NCI-H2196 treated with DMSO at 0.1 percent for 48 hours (cell line): ENCODE measurements around the gene SCFD2.

Source experiments
- DNase-seq: peaks from one replicate; lab custom pipeline; 2025; ENCODE audit not compliant: unreplicated experiment; lab: John Stamatoyannopoulos, UW

The SCFD2 gene

DNA sequence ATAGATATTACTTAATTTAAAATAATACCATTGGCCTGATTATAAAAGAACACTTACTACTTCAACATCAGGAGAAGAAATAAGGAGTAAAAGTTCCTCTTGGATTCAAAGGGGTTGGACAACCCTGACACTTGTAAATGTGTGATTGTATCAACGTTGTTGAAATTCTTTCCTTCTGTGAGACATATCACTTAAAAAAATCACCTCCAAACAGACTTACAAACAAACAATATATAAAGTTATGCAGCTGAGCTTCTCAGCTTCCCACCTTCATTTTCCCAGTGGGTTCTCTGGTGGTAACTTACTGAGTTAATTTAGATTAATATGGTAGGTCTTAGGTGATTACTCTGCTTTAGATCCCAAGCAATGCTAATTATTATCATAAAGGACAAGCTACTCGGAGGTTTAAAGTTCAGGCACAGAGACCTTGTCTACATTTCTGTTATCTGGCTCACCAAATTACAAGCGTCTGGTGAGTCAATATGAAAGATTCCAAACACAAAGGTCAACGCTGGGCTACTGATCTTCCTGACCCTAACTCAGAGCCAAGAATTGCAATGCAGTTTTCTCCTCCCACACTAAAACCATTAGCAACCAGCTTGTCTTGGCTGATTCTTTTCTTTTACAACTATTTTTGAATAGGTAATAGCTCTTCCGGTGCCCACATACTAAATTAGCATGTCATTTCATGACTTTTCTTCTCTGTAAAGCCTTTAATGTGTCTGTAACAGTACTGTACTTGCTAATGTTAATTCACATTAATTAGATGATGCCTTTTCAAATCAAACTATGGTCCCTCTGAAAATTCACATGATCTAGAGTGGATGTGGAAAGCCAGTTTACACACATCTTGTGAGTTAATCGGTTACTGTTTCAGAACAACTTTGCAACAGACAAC, 346.1 kb downstream of the SCFD2 start:
- DNase-seq = no peak

DNA sequence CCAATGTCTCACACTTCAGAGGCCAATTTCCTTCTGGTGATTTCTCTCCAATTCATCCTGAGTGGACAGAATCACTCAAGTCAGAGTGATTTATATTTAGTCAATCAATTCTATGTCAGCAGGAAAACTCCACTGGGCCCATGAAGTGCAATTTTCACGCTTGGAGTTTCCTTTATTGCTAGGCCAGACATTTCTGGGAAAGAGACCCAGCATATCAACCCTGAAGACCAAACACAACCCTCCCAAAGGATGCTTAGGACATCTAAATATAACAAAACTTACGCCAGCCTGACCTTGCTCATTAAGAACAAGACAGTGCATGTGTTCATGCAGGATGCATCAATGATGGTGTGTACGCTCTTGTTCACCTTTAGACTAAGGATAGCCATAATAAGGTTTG, 347.4 kb downstream of the SCFD2 start:
- no peak for DNase-seq

DNA sequence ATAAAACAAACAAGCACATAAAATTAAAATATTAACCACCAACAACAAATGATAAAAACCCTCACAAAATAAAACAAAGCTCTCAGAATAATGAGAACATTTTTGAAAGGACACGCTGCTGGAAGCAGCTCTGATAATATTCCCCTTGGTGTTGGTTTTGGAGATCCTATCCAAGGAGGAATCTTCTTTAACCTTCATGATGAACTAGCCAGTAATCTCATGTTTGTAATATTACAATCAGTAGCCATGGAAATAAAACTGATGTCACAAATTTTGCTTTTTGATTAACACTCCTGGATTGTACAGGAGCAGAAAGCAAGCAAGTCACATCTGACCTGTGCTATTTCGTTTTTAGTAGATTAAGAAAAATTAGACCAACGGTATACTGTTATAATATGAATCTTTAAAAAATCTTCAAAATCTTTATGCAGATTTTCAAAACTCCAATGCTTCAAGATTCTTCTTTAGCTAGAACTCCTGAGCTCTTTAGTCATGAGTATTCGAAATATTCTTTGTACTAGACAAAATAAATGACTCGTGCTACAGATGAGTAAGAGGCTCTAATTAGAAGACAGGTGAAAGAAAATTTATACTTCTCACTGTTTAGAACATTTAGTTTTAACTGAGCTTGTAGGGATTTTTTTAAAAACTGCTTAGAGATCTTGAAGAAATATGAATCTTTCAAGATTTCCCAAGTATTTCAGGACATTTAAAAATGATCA, 349.6 kb downstream of the SCFD2 start:
- DNase-seq = no peak

DNA sequence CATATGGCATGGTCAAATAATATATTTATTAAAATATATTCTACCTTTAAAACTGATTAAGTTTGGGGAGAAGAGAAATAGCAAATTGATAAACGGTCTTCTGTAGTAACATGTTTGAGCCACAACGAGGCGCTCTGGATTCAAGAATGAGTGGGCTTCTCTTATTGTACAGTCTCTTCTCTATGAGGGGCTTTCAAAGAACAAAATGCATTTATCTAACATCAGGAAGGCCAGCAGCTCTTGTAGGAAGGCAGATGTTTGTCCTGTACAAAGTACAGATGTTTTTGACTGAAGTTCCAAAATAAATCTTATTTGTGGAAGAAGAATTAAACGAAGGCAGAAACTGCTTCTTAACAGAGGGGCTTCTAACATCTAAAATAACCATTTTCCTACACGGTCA, 350.2 kb downstream of the SCFD2 start:
- DNase-seq = no peak

DNA sequence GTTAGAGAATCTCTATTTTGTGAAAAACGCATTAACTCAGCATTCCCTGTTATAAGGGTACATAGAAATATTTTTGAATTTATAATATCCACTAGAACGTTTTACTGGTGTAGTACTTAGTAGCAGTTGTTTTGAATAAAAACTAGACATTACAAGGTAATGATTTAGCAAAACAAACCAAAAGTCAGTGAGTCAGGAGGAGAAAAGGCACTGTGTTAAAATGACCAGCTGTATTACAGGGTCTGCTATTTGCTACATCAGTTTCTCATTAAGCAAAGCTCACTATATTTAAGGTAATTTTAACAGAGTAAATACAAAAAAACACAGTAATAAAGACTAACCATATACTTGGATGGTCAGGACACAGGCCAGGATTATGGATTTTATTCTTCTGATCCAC, 351.0 kb downstream of the SCFD2 start:
- no peak for DNase-seq

DNA sequence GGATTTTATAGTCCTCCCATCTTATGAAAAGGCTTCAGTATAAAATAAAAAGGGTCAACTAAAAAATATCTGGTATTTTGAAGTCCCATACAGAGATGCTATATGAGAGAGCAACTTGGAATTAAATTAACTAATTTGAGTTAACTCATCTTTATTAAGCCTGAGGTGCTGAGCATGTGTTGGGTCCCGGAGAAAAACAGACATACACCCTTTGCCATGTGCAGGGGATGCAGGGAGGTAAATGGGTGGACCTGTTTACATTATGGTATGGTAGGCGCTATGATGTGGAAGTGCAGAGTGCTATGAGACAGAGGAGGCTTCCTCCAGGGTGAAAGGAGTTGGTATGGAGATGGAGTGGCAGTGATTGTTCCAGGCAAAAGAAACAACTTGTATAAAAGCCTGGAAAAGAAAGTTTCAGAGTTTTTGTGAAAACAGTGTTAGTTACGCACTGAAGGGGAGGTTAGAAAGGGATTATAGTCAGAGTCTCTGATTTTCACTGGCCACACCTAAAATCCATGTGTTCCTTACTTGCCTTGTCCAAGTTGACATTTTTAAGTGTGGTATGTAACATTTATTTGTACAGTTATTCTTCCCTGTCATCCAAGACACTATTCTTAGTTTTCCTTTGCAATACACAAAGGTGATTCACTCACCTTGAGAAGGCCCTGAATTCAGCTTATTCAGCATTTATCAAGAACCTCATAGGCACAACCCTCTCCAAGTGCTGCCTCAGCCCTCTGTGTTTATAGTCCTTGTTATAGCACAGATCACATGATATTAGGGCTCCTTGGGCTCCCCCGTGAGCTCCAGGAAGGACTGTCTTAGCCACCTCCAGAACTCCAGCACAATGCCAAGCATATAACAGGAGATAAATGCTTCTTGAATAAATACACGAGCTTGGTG, 351.7 kb downstream of the SCFD2 start:
- DNase-seq = no peak

DNA sequence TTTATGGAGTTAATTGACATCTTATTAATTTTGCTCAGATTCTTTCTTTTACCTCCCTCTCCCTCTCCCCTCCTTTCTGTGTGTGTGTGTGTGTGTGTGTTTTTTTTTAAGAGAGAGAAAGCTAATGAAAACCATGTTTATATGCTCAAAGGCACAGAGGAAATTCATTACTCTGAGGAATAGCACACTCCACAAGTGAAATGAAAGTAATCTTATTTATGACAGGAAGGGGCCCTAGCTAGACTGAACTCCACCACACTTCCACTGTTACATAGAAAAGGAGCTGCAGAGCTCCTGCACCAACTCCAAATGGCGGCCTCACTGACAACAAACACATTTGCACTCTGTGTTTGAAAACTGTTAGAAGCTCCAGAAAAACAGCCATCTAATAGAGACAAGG, 353.1 kb downstream of the SCFD2 start:
- no peak for DNase-seq

DNA sequence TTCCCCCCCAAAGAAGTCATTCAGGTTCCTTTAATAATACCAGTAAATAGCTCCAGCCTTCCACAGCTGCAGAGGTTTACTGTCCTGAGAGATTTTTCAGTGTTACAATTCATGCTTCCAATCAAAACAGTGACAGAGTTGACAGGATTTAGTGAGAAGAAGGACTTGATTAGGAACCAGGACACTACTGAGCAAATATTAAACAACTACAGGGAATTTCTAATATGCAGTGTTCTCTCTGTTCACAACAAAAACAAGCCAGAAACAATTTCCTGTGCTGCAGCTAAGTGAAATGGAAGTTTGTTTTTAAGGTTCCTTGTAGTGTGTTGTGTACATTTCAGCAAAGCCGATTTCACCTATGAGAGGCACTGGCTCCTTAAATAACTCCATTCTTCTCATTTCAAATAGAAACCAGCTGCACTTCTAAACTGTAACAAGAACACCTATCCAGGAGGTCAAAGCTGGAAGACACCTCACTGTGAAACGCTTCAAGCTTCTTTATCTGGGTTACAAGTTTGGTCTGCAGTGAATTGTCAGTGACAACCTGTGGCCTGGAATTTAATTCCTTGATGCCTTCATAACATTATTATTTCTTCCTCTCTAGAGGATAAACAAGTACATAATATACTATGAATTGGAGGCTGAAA, 354.5 kb downstream of the SCFD2 start:
- no peak for DNase-seq

DNA sequence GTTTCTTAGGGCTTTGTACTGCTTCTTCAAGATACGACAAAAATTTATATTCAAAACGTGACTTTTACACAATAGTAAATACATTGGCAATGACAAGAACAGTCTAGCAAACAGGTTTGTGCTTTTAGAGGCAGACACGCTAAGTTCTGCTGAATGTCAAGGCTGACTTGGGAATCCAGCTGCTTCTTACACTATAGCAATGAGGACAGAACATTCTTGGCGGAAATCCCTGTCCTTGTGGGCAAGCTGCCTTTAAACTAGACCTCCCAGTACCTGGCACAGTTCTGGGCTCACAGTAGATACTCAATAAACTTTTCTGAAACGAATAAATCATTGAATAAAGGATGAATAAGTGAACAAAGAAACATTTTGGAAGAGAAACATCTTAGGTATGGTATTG, 355.5 kb downstream of the SCFD2 start:
- no peak for DNase-seq

DNA sequence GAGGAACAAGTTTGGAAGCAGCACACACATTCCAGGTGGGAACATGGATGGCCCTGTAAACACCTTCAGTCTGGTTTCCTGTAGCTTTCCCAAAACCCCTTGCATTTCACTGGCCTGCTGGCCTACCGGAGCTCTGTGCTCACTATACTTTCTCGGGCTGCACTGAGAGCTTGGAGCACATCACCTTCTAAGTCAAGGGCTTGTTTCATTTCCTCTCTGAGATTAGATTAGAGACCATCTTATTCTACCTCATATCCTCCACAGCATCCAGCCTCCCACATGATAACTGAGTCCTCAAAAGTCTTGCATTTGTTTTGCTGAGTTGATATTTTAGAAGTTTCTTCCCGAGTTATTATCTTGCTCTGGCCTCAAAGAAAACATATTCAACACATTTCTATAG, 356.0 kb downstream of the SCFD2 start:
- DNase-seq = no peak

DNA sequence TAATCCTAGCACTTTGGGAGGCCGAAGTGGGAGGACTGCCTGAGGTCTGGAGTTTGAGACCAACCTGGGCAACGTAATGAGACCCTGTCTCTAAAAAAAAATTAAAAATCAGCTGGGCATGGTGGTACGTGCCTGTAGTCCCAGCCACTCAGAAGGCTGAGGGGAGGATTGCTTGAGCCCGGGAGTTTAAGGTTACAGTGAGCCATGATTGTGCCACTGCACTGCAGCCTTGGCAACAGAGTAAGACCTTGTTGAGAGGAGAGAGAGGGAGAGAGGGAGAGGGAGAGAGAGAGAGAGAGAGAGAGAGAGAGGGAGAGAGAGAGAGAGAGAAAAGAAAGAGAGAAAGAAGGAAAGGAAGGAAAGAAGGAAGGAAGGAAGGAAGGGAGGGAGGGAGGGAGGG, 358.8 kb downstream of the SCFD2 start:
- no peak for DNase-seq

DNA sequence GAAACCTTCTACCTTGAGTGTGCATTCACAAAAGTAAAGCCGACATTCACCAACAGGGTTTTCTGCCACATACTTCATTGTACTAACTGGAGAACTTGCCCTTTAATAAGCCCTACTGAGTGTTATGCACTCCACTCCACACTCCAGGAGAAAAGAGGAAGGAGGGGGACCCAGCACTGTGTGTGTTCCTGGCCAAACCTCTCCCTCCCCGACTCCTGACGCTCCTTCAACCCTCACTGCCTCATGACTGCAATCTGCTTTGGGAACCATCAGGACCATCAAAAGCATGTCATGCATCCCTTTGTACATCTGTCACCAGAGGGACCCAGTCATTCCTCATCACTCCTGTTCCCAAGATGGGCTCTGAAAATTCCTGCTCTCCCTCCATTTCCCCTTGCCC, 360.1 kb downstream of the SCFD2 start:
- DNase-seq = no peak

DNA sequence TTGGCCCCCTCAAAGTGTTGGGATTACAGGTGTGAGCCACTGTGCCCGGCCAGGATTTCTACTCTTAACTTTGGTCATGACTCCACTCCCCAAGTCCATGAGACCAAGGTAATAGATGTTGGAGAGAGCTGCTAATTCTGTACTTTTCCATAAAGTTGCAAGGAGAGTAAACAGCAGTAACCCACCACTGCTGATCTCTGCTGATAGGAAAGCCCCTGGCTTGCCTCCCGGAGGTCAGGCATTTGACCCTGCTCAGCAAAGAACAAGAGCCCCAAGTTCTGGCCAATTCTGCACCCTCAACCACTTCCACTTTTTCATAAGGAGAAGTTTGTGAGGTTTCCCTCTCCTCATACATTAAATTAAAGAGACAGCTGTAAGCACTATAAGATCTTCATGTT, 360.7 kb downstream of the SCFD2 start:
- no peak for DNase-seq

DNA sequence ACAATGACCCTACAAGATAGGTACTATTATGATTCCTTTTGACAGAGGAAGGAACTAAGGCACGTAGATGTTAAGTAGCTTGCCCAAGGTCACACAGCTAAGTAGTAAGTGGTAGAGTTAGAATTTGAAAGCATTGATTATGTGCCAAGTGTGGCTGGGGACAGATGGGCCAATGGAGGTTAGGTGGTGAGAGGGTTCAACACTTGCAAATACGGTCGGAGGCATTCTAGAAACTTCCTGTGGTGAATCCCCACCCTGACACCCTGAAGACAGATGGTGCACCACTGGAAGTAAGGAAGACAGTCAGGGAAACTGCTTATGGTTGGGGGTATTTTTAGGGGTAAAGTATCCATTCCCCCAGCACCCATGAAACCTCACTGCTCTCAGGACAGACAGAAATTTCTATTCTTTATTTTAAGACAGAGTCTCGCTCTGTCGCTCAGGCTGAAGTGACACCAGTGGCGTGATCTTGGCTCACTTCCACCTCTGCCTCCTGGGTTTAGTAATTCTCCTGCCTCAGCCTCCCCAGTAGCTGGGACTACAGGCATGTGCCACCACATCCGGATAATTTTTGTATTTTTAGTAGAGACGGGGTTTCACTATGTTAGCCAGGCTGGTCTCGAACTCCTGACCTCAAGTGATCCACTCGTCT, 361.2 kb downstream of the SCFD2 start:
- DNase-seq = no peak

DNA sequence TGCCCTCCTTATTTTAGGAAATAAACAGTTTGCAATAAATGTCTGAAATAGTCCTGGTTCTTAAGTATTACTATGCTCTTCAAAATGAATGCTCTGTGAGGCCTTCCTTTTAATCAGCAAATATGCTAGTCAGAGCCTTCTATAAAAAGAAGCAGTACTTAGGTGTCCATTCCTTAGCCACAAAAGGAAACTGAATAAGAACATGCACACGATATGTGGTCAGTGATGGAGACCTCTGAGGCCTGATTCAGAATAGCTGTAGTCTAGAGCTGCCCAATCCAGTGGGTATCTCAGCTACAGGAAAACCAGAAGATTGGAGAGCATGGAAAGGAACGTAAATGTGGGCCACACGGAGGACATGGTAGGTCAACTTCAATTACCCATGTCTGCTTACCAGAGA, 361.9 kb downstream of the SCFD2 start:
- no peak for DNase-seq

DNA sequence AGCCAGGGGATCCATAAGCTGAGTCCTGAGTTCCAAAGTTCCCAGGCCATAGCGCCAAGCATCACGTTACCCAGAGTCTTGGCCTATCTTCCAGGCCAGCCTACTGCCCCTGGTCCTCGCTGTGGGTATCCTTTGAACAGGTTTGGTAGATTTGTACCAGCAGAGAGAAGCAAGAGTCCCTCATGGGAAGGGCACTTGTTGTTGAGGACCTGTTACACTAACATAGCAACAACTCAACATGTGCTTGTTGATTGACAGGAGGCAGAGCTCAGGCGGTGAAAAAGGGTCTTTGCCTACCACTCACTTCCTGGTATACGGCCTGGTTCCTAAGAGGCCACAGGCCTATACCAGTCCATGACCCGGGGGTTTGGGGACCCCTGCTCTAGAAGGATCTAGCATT, 365.3 kb downstream of the SCFD2 start:
- no peak for DNase-seq

DNA sequence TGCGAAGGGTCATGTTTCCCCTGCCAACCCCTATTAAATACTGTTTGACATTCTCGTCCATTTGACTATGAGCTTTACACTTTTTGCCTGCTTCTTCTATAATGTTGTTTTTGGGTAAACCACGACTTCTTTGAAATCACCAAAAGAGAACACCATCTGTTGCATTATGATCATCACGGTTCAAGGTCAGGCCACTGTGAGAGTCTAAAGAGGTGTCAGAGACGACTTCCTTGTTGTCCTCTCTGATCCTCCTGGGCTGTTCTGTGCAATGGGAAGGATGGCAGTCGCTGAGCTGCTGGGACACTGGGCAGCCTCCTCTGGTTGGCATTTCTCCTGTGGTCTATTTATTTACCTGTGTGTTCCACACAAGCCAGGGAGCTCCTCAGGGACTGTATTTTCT, 366.2 kb downstream of the SCFD2 start:
- DNase-seq = no peak

DNA sequence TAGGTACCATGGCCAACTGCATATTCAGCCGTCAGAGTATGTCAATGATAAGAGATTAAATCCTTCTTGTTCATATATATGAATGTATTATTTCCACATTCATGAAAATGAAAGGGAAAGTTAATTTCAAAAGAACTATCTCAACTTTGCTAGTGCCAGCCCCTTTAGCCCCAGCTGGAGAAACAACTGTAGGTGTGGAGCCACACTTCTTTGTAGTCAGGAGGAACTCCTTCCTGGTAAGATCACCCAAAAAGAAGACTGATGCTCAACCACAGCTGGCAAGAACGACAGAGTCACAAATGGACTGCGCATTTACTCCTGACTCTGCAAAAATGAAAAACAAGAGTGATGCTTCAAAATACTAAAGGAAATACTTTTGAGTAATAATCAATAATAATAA, 367.4 kb downstream of the SCFD2 start:
- DNase-seq = no peak

DNA sequence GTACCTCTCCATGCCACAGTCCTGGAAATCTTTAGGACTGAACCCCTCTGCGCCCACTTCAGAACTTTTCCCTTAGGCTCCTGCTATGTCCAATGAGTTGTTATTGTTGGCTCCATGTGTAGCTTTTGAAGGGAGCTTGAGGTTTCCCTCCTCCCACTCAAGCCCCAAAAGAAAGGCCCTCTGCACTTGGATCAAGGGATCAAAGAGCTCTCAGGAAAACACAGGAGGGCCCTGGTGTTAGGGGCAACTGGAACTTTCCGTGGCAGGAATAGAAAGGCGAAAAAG, 368.8 kb downstream of the SCFD2 start:
- DNase-seq = no peak

DNA sequence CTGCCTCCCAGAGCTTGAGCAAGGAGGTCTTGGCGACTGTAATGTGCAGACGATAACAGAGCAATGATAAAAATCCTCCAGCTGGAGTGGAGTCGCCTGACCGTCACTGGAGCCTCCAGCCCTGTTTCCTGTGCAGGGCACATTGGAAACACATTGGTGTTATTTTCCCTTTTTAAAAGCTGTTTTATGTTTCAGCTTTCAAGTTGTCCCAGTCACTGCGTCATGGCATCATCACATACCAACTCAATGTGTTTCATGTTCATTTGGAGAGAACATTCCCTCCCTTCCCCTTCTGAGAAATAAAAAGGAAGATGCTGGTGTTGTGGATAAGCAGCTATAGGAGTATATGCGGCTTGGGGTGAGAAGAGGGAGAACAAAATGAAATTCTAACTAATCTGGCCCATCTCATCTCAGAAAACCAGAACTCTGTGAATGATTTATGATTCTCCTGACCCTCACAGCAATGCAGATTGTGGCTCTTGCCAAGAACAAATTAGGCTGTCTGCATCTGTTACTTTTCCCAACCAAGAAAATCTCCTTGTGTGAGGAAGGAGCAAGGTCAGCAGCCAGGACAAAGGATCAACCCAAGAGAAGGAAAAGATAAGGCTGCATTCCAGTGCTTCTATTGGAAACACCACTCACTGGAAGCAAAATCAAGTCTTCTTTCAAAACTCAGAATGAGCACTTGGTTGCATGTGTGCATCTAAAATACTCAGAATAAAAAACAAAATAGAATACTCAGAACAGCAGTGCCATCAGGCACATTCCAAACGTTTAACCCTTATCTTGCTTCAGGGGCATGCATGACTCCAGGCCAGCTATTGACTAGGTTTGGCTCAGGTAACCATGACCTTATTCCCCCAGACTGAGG, 369.4 kb downstream of the SCFD2 start:
- no peak for DNase-seq
